Measurements from ENCODE around the gene BIN1. TPM values are rescaled to one million over a fixed set of nuclear protein-coding genes. Genes with fewer than 3 reads are reported as not detected.

Gene BIN1
- total and polyA plus RNA-seq, 2 of the 4 experiments (the other 2 are of a cell fraction), result 18.1 to 25.7 TPM

- no peaks in the 10 kb centered on the region for H3K79me1 ChIP-seq (ENCODE audit: low read depth in 1 of 2, low read length in 2 of 2)
- ATAC-seq (ENCODE audit: low read depth), result no peak
- no peak overlapping the region for H3K9ac ChIP-seq (ENCODE audit: low read depth, low read length)
- H2BK20ac ChIP-seq (ENCODE audit: low read depth, low read length), result no peak overlapping the region
- H3K56ac ChIP-seq (ENCODE audit: extremely low read depth, insufficient read depth, low read length), result no peak overlapping the region
- BruUV-seq (replicated peaks), result no TSS peak
- H3K18ac ChIP-seq (ENCODE audit: low read depth, low read length), result no peak overlapping the region
- no peak overlapping the region for H3K4ac ChIP-seq (ENCODE audit: low read depth, low read length)
- no peak for DNase-seq
- no peaks in the 10 kb centered on the region; the same call in 1 of the 2 replicates for H4K20me1 ChIP-seq (ENCODE audit: insufficient read depth, low read length)
- no peak overlapping the region for H2AFZ ChIP-seq (replicated peaks; ENCODE audit: low read length, poor library complexity)
- TF ChIP-seq ELK1 (IDR thresholded peaks at IDR 0.05; ENCODE audit: borderline replicate concordance, low read depth, low read length), result no peak
- TF ChIP-seq CEBPB (IDR thresholded peaks at IDR 0.05; ENCODE audit: low read depth, low read length), result no peak
- no peak for TF ChIP-seq RCOR1 (IDR thresholded peaks at IDR 0.05; ENCODE audit: insufficient replicate concordance, low read length)
- H3K27ac ChIP-seq (ENCODE audit: insufficient read depth, low read length), result no peak overlapping the region
- H3K14ac ChIP-seq (replicated peaks; ENCODE audit: low read depth, low read length), result no peak overlapping the region
- no peak overlapping the region for H2BK15ac ChIP-seq (ENCODE audit: low read depth, low read length)
- intact Hi-C loops (cut with micrococcal nuclease) (loop anchor here (10.0 kb wide), 2 partner anchors 174 to 404 kb away; partner anchors contain the start of gene GYPC), in situ Hi-C loops (cut with MboI; ENCODE audit: low sequenced_read_pairs) (no loop called here), dilution Hi-C loops (cut with HindIII; ENCODE audit: low sequenced_read_pairs, unreplicated experiment) (no loop called here)
- H2BK5ac ChIP-seq (ENCODE audit: low read depth, low read length, poor library complexity, severe bottlenecking), result no peak overlapping the region
- H3K23ac ChIP-seq (ENCODE audit: low read depth, low read length), result no peak overlapping the region
- no peaks in the 10 kb centered on the region for H3K9me1 ChIP-seq (ENCODE audit: insufficient read depth, low read length)
- no peak overlapping the region for H3K4me2 ChIP-seq (ENCODE audit: low read depth, low read length)
- no peaks in the 10 kb centered on the region for H3K27me3 ChIP-seq (ENCODE audit: control insufficient read depth, insufficient read depth, low read length)
- no peak overlapping the region for H2BK120ac ChIP-seq (ENCODE audit: low read depth, low read length)
- H3K4me1 ChIP-seq (ENCODE audit: control insufficient read depth, insufficient read depth, low read length), result no peaks in the 10 kb centered on the region
- H2AK5ac ChIP-seq (ENCODE audit: low read depth, low read length), result no peak overlapping the region
- H3K36me3 ChIP-seq (ENCODE audit: control insufficient read depth, insufficient read depth, low read length), result peaks cover 34% of the 10 kb centered on the region
- no peaks in the 10 kb centered on the region for H3K9me3 ChIP-seq (ENCODE audit: control insufficient read depth, insufficient read depth, low read length)
- no peak overlapping the region for H4K5ac ChIP-seq (ENCODE audit: low read depth, low read length)
- ChIA-PET POLR2A (ENCODE audit: unreplicated experiment) (no interaction called here), CTCF (interaction anchor here (1.4 kb wide), 1 partner anchor 9 kb away, joined by 4 read pairs; no protein-coding TSS in a partner anchor)
- 76% methylated on average over 4 of the region's 11 CpGs; no CpG with 5 or more reads in 1 of the 2 experiments for WGBS, 2 experiments (ENCODE audit: extremely low coverage in 2 of 2, insufficient read length in 1 of 2)
- no peak overlapping the region for H4K91ac ChIP-seq (ENCODE audit: insufficient read depth, low read depth, low read length)
- no peak overlapping the region for H2AK9ac ChIP-seq (replicated peaks; ENCODE audit: low read depth, low read length, poor library complexity)
- H4K8ac ChIP-seq (ENCODE audit: low read depth in 2 of 2, low read length in 2 of 2), result no peak overlapping the region
- no peak overlapping the region for H3K4me3 ChIP-seq (ENCODE audit: insufficient read depth, low read depth, low read length)
Observed at GRCh38 chr2:127058246-127058953, 48.6 kb downstream of the BIN1 start.

All from IMR-90 (cell line).